GM21528 (cell line): ENCODE results near the gene ROMO1.
A peak's percentile ranks its signal among the peaks of the same experiment; 100 is the strongest.
"Not testable (repeated sequence)": the region's sequence is repeated elsewhere in the genome, so short reads cannot be mapped to it uniquely, and the experiment has no call there.

Experiments used
- ATAC-seq: cut with Tn5 transposase; IDR thresholded peaks from one replicate; pipeline ENCODE4 v1.9.1; 2021; ENCODE audit warnings: mild to moderate bottlenecking, moderate library complexity; ENCODE audit not compliant: unreplicated experiment, low FRiP score

ROMO1 gene

GRCh38 chr20:35680452-35681183 lies 18.6 kb upstream of the ROMO1 start:
- ATAC-seq, result no peak

- no peak for ATAC-seq
Observed at GRCh38 chr20:35681960-35682359, 17.2 kb upstream of the ROMO1 start.

GRCh38 chr20:35685368-35685767 lies 13.8 kb upstream of the ROMO1 start:
- ATAC-seq, result not testable (repeated sequence)

GRCh38 chr20:35686872-35687271 lies 12.3 kb upstream of the ROMO1 start:
- not testable (repeated sequence) for ATAC-seq

GRCh38 chr20:35690265-35690664 lies 8.9 kb upstream of the ROMO1 start:
- ATAC-seq, result no peak

- no peak for ATAC-seq
Observed at GRCh38 chr20:35695245-35695749, 3.9 kb upstream of the ROMO1 start.

- no peak for ATAC-seq
Observed at GRCh38 chr20:35695978-35696377, 3.2 kb upstream of the ROMO1 start.

GRCh38 chr20:35697696-35698297 lies 1.4 kb upstream of the ROMO1 start:
- no peak for ATAC-seq

- ATAC-seq, result peak; percentile 35
Observed at GRCh38 chr20:35698298-35699126, 693 bp upstream of the ROMO1 start.

GRCh38 chr20:35699957-35700624 lies 886 bp downstream of the ROMO1 start:
- ATAC-seq, result no peak

GRCh38 chr20:35700625-35701148 lies 1.5 kb downstream of the ROMO1 start:
- ATAC-seq, result no peak

GRCh38 chr20:35702051-35702823 lies 3.0 kb downstream of the ROMO1 start:
- ATAC-seq, result no peak

- no peak for ATAC-seq
Observed at GRCh38 chr20:35702824-35703695, 3.9 kb downstream of the ROMO1 start.

- ATAC-seq, result no peak
Observed at GRCh38 chr20:35704514-35705261, 5.5 kb downstream of the ROMO1 start.

GRCh38 chr20:35705894-35706293 lies 6.7 kb downstream of the ROMO1 start:
- not testable (repeated sequence) for ATAC-seq

GRCh38 chr20:35706591-35707529 lies 7.7 kb downstream of the ROMO1 start:
- ATAC-seq, result not testable (repeated sequence)

- ATAC-seq, result no peak
Observed at GRCh38 chr20:35708502-35708901, 9.3 kb downstream of the ROMO1 start.
